ENCODE data around the gene LLCFC1. TPM values are rescaled to one million over a fixed set of nuclear protein-coding genes. Genes with fewer than 3 reads are reported as not detected.

LLCFC1 gene
- total RNA-seq, 1 experiment from 2014 or later: not detected

DNA sequence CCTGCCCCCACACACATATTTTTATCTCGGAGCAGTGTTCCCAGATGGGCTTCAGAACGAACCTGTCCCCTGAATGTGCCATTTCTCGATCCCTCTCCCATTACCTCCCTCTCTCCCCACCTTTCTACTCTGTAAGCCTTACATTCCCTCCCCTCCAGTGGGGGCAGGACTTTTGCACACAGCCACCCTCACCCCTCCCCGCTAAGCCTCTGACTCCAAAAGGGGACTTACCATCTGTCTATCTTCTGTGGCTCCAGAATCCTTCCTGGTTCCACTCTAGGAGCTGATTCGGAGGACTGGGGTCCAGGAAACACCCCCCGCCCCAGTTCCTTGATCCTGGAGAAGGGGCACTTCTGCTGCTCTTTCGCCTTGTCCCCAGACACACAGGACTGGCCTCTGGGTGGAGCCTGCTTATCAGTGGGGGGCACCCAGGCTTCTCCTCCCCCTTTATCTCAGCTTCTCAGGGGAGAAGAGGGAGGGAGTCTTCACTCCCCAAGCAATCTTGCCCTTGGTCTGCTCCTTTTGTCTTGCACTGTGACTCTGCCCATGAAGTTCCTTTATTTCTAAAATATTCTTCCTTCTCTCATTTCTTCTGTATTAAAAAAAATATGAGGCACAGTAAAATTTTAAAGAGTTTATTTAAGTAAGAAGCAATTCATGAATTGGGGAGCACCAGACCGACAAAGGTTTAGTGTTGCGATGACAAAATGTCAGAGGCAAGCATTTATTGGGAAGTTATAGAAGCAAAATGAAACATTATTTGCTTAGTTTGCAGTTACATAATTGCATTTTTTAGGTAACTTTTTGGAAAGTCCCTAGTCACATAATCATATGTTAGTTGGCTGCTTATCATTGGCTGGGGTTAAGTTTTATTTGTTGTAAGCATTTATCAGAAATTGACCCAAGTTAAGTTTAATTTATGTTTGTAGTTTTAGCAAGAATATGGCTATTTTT is 23.0 kb downstream of the LLCFC1 start, which contains the start of gene KEL (continued):
- TF ChIP-seq, protein P1, sequence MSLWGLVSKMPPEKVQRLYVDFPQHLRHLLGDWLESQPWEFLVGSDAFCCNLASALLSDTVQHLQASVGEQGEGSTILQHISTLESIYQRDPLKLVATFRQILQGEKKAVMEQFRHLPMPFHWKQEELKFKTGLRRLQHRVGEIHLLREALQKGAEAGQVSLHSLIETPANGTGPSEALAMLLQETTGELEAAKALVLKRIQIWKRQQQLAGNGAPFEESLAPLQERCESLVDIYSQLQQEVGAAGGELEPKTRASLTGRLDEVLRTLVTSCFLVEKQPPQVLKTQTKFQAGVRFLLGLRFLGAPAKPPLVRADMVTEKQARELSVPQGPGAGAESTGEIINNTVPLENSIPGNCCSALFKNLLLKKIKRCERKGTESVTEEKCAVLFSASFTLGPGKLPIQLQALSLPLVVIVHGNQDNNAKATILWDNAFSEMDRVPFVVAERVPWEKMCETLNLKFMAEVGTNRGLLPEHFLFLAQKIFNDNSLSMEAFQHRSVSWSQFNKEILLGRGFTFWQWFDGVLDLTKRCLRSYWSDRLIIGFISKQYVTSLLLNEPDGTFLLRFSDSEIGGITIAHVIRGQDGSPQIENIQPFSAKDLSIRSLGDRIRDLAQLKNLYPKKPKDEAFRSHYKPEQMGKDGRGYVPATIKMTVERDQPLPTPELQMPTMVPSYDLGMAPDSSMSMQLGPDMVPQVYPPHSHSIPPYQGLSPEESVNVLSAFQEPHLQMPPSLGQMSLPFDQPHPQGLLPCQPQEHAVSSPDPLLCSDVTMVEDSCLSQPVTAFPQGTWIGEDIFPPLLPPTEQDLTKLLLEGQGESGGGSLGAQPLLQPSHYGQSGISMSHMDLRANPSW (CRISPR knock-in tag; conservative IDR thresholded peaks at IDR 0.05; ENCODE audit: low read depth): no peak
- TF ChIP-seq, protein P2, sequence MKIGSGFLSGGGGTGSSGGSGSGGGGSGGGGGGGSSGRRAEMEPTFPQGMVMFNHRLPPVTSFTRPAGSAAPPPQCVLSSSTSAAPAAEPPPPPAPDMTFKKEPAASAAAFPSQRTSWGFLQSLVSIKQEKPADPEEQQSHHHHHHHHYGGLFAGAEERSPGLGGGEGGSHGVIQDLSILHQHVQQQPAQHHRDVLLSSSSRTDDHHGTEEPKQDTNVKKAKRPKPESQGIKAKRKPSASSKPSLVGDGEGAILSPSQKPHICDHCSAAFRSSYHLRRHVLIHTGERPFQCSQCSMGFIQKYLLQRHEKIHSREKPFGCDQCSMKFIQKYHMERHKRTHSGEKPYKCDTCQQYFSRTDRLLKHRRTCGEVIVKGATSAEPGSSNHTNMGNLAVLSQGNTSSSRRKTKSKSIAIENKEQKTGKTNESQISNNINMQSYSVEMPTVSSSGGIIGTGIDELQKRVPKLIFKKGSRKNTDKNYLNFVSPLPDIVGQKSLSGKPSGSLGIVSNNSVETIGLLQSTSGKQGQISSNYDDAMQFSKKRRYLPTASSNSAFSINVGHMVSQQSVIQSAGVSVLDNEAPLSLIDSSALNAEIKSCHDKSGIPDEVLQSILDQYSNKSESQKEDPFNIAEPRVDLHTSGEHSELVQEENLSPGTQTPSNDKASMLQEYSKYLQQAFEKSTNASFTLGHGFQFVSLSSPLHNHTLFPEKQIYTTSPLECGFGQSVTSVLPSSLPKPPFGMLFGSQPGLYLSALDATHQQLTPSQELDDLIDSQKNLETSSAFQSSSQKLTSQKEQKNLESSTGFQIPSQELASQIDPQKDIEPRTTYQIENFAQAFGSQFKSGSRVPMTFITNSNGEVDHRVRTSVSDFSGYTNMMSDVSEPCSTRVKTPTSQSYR (CRISPR knock-in tag; IDR thresholded peaks at IDR 0.05): no peak
- TF ChIP-seq, protein P3, sequence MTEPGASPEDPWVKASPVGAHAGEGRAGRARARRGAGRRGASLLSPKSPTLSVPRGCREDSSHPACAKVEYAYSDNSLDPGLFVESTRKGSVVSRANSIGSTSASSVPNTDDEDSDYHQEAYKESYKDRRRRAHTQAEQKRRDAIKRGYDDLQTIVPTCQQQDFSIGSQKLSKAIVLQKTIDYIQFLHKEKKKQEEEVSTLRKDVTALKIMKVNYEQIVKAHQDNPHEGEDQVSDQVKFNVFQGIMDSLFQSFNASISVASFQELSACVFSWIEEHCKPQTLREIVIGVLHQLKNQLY (CRISPR knock-in tag; IDR thresholded peaks at IDR 0.05): no peak
- TF ChIP-seq, protein P4, sequence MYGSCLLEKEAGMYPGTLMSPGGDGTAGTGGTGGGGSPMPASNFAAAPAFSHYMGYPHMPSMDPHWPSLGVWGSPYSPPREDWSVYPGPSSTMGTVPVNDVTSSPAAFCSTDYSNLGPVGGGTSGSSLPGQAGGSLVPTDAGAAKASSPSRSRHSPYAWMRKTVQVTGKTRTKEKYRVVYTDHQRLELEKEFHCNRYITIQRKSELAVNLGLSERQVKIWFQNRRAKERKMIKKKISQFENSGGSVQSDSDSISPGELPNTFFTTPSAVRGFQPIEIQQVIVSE (CRISPR knock-in tag; IDR thresholded peaks at IDR 0.05; ENCODE audit: borderline replicate concordance): no peak

DNA sequence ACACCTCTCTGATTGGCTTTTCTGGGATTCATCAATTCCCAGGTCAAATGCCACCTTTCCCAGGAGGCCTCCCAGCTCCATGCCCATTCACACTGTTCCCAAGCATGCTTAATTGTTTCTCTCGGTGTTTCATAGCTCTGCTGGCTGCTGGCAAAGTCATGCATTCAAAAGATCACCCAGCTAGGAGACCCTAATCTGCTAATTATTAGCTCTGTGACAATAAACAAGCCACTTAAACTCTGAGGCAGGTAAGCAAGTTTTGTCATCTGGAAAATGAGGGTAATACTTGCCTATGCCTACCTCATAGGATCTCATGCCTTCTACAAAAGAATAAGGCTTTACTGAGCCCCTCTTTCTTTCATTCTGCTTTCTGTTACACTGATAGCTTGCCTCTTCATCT is 23.7 kb downstream of the LLCFC1 start:
- Mint-ChIP-seq H3K4me1 (peaks cover 41% of the 10 kb centered on the region), H3K27me3 (ENCODE audit: low read depth) (peaks cover 3% of the 10 kb centered on the region; the same call in 1 of the 2 replicates), H3K27ac (no peak overlapping the region), H3K4me3 (no peak overlapping the region), H3K36me3 (no peaks in the 10 kb centered on the region; the same call in 1 of the 2 replicates), H3K9me3 (peaks cover 5% of the 10 kb centered on the region; the same call in 1 of the 2 replicates)
- ChIA-PET CTCF (interaction anchor here (2.1 kb wide), 1 partner anchor 252 kb away, joined by 7 read pairs; no protein-coding TSS in a partner anchor), POLR2A (interaction anchor here (0.6 kb wide), 1 partner anchor 149 kb away, joined by 5 read pairs; no protein-coding TSS in a partner anchor)
- TF ChIP-seq, protein P5, sequence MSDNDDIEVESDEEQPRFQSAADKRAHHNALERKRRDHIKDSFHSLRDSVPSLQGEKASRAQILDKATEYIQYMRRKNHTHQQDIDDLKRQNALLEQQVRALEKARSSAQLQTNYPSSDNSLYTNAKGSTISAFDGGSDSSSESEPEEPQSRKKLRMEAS (CRISPR knock-in tag; IDR thresholded peaks at IDR 0.05): no peak
- ATAC-seq (no peak), DNase-seq (ENCODE audit: low spot score) (no peak)

DNA sequence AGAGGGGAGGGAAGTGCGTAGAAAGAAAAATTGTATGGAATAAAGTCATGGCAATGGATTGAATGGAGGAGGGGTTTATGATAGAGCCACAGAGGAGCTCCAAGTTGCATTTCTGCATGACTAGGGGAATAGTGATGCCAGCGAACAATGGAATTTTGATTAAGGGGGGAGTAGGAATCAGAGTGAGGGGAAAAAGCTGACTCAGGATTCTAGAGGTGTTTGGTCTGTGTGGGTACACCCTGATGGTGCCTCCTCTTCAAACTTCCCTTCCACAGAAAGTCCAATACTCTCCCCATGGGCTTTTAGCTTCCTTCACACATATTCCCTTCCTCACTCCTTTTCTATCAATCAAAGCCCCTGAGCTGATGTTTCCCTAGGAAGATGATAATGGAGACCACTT is 24.7 kb downstream of the LLCFC1 start:
- CTCF ChIA-PET: interaction anchor here (0.9 to 1.5 kb wide), 4 partner anchors 40 to 91 kb away, joined by 3 read pairs; no protein-coding TSS in a partner anchor
- peaks cover 31% of the 10 kb centered on the region for H3K4me1 Mint-ChIP-seq
- H3K36me3 Mint-ChIP-seq: no peaks in the 10 kb centered on the region; the same call in 1 of the 2 replicates
- TF ChIP-seq SMAD3 (CRISPR knock-in tag; IDR thresholded peaks at IDR 0.05; ENCODE audit: borderline replicate concordance) (no peak), CREM (CRISPR knock-in tag; IDR thresholded peaks at IDR 0.05) (no peak), ZNF138 (CRISPR knock-in tag; conservative IDR thresholded peaks at IDR 0.05) (no peak), CBFB (CRISPR knock-in tag; IDR thresholded peaks at IDR 0.05; ENCODE audit: low read depth) (no peak), OVOL2 (CRISPR knock-in tag; IDR thresholded peaks at IDR 0.05; ENCODE audit: borderline replicate concordance) (no peak)
- TF ChIP-seq, protein P6, sequence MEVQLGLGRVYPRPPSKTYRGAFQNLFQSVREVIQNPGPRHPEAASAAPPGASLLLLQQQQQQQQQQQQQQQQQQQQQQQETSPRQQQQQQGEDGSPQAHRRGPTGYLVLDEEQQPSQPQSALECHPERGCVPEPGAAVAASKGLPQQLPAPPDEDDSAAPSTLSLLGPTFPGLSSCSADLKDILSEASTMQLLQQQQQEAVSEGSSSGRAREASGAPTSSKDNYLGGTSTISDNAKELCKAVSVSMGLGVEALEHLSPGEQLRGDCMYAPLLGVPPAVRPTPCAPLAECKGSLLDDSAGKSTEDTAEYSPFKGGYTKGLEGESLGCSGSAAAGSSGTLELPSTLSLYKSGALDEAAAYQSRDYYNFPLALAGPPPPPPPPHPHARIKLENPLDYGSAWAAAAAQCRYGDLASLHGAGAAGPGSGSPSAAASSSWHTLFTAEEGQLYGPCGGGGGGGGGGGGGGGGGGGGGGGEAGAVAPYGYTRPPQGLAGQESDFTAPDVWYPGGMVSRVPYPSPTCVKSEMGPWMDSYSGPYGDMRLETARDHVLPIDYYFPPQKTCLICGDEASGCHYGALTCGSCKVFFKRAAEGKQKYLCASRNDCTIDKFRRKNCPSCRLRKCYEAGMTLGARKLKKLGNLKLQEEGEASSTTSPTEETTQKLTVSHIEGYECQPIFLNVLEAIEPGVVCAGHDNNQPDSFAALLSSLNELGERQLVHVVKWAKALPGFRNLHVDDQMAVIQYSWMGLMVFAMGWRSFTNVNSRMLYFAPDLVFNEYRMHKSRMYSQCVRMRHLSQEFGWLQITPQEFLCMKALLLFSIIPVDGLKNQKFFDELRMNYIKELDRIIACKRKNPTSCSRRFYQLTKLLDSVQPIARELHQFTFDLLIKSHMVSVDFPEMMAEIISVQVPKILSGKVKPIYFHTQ (CRISPR knock-in tag; IDR thresholded peaks at IDR 0.05): no peak
- TF ChIP-seq, protein P7, sequence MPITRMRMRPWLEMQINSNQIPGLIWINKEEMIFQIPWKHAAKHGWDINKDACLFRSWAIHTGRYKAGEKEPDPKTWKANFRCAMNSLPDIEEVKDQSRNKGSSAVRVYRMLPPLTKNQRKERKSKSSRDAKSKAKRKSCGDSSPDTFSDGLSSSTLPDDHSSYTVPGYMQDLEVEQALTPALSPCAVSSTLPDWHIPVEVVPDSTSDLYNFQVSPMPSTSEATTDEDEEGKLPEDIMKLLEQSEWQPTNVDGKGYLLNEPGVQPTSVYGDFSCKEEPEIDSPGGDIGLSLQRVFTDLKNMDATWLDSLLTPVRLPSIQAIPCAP (CRISPR knock-in tag; IDR thresholded peaks at IDR 0.05): no peak
- TF ChIP-seq, protein P8, sequence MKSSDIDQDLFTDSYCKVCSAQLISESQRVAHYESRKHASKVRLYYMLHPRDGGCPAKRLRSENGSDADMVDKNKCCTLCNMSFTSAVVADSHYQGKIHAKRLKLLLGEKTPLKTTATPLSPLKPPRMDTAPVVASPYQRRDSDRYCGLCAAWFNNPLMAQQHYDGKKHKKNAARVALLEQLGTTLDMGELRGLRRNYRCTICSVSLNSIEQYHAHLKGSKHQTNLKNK (CRISPR knock-in tag; IDR thresholded peaks at IDR 0.05): no peak
- TF ChIP-seq, protein P9, sequence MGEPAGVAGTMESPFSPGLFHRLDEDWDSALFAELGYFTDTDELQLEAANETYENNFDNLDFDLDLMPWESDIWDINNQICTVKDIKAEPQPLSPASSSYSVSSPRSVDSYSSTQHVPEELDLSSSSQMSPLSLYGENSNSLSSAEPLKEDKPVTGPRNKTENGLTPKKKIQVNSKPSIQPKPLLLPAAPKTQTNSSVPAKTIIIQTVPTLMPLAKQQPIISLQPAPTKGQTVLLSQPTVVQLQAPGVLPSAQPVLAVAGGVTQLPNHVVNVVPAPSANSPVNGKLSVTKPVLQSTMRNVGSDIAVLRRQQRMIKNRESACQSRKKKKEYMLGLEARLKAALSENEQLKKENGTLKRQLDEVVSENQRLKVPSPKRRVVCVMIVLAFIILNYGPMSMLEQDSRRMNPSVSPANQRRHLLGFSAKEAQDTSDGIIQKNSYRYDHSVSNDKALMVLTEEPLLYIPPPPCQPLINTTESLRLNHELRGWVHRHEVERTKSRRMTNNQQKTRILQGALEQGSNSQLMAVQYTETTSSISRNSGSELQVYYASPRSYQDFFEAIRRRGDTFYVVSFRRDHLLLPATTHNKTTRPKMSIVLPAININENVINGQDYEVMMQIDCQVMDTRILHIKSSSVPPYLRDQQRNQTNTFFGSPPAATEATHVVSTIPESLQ (CRISPR knock-in tag; IDR thresholded peaks at IDR 0.05): no peak

More for the DNA sequence above, 24.7 kb downstream of the LLCFC1 start:
- H3K27ac Mint-ChIP-seq: no peak overlapping the region
- ATAC-seq (no peak), DNase-seq (ENCODE audit: low spot score) (no peak)
- POLR2A ChIA-PET: no interaction called here
- H3K9me3 Mint-ChIP-seq: peaks cover 5% of the 10 kb centered on the region; the same call in 1 of the 2 replicates
- H3K27me3 Mint-ChIP-seq (ENCODE audit: low read depth): peaks cover 3% of the 10 kb centered on the region
- H3K4me3 Mint-ChIP-seq: no peak overlapping the region
